HepG2 (cell line): ENCODE data around the gene SBNO1. TPM values are rescaled to one million over a fixed set of nuclear protein-coding genes. Genes with fewer than 3 reads are reported as not detected.

ENCODE experiments used
- AKNA ChIP-seq: sonication (generic); formaldehyde crosslinking; IDR thresholded peaks from 2 replicates; pipeline ENCODE4 v1.4.0; 2020; ENCODE audit warnings: missing genetic modification reagents, borderline replicate concordance
- FOXP4 ChIP-seq: sonication (generic); formaldehyde crosslinking; IDR thresholded peaks from 2 replicates; pipeline ENCODE4 v1.4.0; 2020; ENCODE audit warnings: missing genetic modification reagents
- GABPB1 ChIP-seq: IDR thresholded peaks from 2 replicates; pipeline ENCODE4 v1.6.1; 2016; ENCODE audit warnings: mild to moderate bottlenecking, missing genetic modification reagents, moderate library complexity, missing compliant biosample characterization
- GATAD2A ChIP-seq: IDR thresholded peaks from 2 replicates; pipeline ENCODE4 v1.6.1; 2016
- HHEX ChIP-seq: IDR thresholded peaks from 2 replicates; pipeline ENCODE4 v1.6.1; 2016; ENCODE audit warnings: control low read depth
- KLF16 ChIP-seq, 2 experiments: sonication (generic) in 1 of 2; formaldehyde crosslinking in 1 of 2; IDR thresholded peaks; 2 replicates each; pipeline versions ENCODE4 v1.6.1 to v1.8.0; 2016 to 2023; ENCODE audit warnings: missing genetic modification reagents in 2 of 2, missing compliant biosample characterization in 1 of 2
- SRSF9 ChIP-seq: fragments of 200-400 bp; formaldehyde crosslinking; IDR thresholded peaks from 2 replicates; pipeline ENCODE4 v1.6.1; 2018; ENCODE audit warnings: borderline replicate concordance, mild to moderate bottlenecking, low read depth, low read length; ENCODE audit not compliant: insufficient read depth, poor library complexity, severe bottlenecking
- THAP7 ChIP-seq: sonication (generic); formaldehyde crosslinking; IDR thresholded peaks from 2 replicates; pipeline ENCODE4 v1.8.1; 2023; ENCODE audit warnings: mild to moderate bottlenecking, missing genetic modification reagents
- THRA ChIP-seq: sonication (generic); formaldehyde crosslinking; IDR thresholded peaks from 2 replicates; pipeline ENCODE4 v1.4.0; 2020; ENCODE audit warnings: missing genetic modification reagents, borderline replicate concordance
- ZNF337 ChIP-seq: sonication (generic); formaldehyde crosslinking; IDR thresholded peaks from 2 replicates; pipeline ENCODE4 v1.5.1; 2020; ENCODE audit warnings: missing genetic modification reagents, low read depth, mild to moderate bottlenecking, borderline replicate concordance
- ZNF501 ChIP-seq: sonication (generic); formaldehyde crosslinking; IDR thresholded peaks from 2 replicates; pipeline ENCODE4 v1.5.1; 2020; ENCODE audit warnings: mild to moderate bottlenecking, moderate library complexity, missing genetic modification reagents
- ZNF740 ChIP-seq: sonication (generic); formaldehyde crosslinking; IDR thresholded peaks from 2 replicates; pipeline ENCODE4 v1.4.0; 2020; ENCODE audit warnings: missing genetic modification reagents
- ZNF83 ChIP-seq: sonication (generic); formaldehyde crosslinking; IDR thresholded peaks from 2 replicates; pipeline ENCODE4 v1.4.0; 2020; ENCODE audit warnings: missing genetic modification reagents, mild to moderate bottlenecking, borderline replicate concordance
- polyA plus RNA-seq, 8 experiments: library from polyadenylated mRNA; depleted of rRNA in 3 of 8; stranded (reverse) in 7 of 8; unstranded in 1 of 8; fragments of >200 nt; fragmentation: Illumina TruSeq in 4 of 8; extraction: Trizol in 4 of 8; gene quantifications; 2 replicates each; pipeline versions ENCODE4 v1.2.1 to v1.2.3, GENCODE V29; 2011 to 2016; ENCODE audit warnings: low read depth in 4 of 8, missing spikeins in 1 of 8, mixed read lengths in 1 of 8; ENCODE audit not compliant: insufficient read depth in 1 of 8
- total RNA-seq, 5 experiments: library from RNA; depleted of rRNA; stranded (reverse); fragments of >200 nt; fragmentation: Illumina TruSeq; extraction: Trizol; gene quantifications; 2 replicates each; pipeline ENCODE4 v1.2.3, GENCODE V29; 2016; ENCODE audit warnings: low read depth in 1 of 5

The SBNO1 gene
- total and polyA plus RNA-seq, 2 of the 13 experiments (the other 11 are each of a cell fraction or from before 2014, with no cell fraction given): 10.9 to 40.2 TPM

- no peak for TF ChIP-seq THRA
- TF ChIP-seq AKNA (CRISPR knock-in tag): no peak
- no peak for TF ChIP-seq ZNF337
- TF ChIP-seq ZNF83 (CRISPR knock-in tag): no peak
- no peak for TF ChIP-seq HHEX
- TF ChIP-seq GABPB1 (CRISPR knock-in tag): no peak
- TF ChIP-seq FOXP4: peak; percentile 17; the same call in 1 of the 2 replicates
- no peak for TF ChIP-seq ZNF740
- TF ChIP-seq GATAD2A (CRISPR knock-in tag): 0 out of 2 replicates have a peak, but pooled peaks have one; percentile 18
- TF ChIP-seq KLF16 (CRISPR knock-in tag; IDR thresholded peaks at IDR 0.05): no peak
- TF ChIP-seq SRSF9: no peak
- TF ChIP-seq THAP7 (CRISPR knock-in tag): peak; percentile 20; the same call in 1 of the 2 replicates
- peak; percentile 84 for TF ChIP-seq ZNF501
Measured at GRCh38 chr12:123363740-123364531, 711 bp downstream of the SBNO1 start (continued).
